GM18870 (cell line): ENCODE data around the gene CCDC148.

Experiments used
- ATAC-seq: cut with Tn5 transposase; IDR thresholded peaks from one replicate; pipeline ENCODE4 v1.9.1; 2021; ENCODE audit warnings: moderate library complexity; ENCODE audit not compliant: unreplicated experiment

CCDC148 gene

DNA sequence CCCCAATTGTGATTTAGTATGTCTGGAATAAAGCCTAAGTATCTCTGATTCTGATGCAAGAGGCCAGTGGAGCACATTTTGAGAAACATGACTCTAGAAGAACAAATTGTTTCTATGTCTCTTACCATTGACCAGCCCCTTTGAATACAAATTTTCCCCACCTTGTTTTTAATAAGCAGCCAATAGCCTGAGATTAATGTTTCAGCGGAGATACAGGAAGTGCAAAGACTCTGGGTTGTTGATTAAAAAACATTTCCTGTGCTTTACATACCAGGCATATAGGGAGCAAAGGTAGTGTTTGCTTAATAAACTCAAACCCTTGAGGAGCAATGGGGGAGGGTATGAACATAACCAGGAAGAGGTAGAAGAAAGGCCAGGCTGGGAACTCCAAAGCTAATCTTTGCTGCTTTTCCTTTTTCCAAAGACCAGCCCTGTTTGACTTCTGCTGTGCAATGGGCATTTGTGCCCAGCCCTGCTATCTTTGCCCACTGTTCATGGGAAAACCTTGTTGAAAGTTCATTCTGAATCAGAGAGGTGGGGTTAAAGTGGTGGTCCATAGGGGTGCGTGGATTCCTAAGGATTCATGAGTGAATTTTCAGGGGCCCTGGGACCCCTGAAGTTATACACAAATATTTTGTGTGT lies 325.6 kb downstream of the CCDC148 start:
- ATAC-seq: no peak

GRCh38 chr2:158129037-158129436 lies 327.5 kb downstream of the CCDC148 start:
- no peak for ATAC-seq

GRCh38 chr2:158128168-158128973 lies 328.2 kb downstream of the CCDC148 start:
- no peak for ATAC-seq

DNA sequence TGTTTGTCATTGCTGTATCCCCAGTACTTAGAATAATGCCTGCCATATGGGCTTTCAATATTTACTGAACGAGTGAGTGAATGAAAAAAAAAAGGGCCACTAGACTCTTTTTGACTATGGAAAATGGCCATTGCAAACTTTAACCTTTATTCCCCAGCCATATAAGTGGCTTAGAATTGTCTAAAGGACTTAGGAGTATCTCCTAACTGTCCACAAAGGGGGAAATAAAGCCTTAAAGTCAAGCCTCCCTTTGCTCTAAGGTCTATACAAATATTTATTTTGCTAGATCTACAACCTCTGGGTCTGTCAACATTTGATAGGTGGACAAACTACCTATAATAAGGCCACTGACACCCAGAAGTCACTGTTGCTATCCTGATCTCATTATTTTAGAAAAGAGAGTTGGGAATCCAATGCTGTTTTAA lies 329.2 kb downstream of the CCDC148 start:
- ATAC-seq: no peak

- ATAC-seq: no peak
Measured at GRCh38 chr2:158125756-158126498, 330.6 kb downstream of the CCDC148 start.

GRCh38 chr2:158124896-158125295 lies 331.7 kb downstream of the CCDC148 start:
- ATAC-seq: no peak
